ENCODE results near the gene QRICH1.

QRICH1 gene, protein sequence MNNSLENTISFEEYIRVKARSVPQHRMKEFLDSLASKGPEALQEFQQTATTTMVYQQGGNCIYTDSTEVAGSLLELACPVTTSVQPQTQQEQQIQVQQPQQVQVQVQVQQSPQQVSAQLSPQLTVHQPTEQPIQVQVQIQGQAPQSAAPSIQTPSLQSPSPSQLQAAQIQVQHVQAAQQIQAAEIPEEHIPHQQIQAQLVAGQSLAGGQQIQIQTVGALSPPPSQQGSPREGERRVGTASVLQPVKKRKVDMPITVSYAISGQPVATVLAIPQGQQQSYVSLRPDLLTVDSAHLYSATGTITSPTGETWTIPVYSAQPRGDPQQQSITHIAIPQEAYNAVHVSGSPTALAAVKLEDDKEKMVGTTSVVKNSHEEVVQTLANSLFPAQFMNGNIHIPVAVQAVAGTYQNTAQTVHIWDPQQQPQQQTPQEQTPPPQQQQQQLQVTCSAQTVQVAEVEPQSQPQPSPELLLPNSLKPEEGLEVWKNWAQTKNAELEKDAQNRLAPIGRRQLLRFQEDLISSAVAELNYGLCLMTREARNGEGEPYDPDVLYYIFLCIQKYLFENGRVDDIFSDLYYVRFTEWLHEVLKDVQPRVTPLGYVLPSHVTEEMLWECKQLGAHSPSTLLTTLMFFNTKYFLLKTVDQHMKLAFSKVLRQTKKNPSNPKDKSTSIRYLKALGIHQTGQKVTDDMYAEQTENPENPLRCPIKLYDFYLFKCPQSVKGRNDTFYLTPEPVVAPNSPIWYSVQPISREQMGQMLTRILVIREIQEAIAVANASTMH

DNA sequence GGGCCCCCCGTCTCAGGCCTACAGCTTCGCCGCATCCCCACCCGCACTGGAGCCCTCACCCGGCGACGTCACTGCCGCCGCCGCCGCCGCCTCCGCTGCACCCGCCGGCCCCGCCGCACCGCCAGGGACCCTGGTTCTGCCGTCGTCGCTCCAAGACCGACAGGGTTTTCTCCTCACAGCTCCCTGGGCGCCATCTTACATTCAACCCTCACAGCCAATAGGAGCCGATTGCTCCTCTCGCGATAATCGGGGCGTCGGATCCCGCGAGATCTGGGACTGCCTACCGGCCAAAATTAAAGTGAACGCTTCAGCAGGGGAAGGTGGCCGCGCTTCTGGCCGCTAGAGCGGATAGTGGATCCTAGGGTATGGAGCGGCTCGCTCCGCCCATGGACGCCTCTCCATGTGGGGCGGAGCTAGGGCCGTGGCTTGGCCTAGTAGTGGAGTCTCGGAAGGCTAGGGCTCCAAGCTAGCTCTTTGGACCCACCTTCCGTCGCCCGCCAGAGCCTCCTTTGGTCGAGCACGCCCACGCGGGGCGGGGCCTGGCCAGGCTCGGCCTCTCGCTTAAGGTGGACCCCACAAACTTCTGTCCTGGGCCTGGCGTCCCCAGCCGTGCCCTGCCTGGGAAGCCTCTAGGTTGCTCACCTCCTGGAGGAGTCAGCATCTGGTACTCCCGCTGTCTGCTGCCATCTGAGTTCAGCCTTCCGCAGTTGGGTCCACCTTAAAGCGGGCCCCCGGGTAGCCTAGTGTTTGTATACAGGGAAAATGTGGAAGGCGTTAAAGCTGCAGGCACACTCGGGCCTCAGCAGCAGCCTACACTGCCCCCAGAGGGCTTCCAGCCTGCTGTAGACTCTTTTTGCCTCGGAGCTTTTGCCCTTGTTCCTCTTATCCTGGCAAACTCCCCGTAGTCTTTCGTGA is at the start of gene QRICH1:
Gene QRICH1 (minus strand): TSS at position 219 of the 915 bp plus-strand sequence. CDS start 17,054 bp downstream, outside the sequence.
- FAIRE-seq, result peak; percentile 96
- DNase-seq (ENCODE audit: extremely low spot score, insufficient read length, low read depth), result peak; percentile 79

DNA sequence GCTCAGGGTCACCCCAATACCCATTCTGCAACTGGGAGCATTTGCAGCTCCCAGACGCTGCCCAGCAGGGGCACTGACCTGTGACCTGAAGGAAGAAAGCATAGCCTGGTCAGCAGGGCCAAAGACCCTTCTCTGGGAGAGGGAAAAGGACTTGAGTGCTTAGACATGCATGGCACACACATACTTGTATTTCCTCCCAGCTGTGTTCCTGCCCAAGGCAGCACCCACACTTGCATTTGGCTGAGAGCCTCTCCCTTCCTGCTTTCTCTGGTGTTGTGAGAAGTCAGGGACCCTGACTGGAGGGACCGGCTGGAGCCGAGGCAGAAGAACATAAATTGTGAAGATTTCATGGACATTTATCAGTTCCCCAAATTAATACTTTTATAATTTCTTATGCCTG is 46.2 kb upstream of the QRICH1 start:
- FAIRE-seq (no peak), DNase-seq (ENCODE audit: extremely low spot score, insufficient read length, low read depth) (no peak)

GRCh38 chr3:49135499-49135898 is 41.6 kb upstream of the QRICH1 start:
- FAIRE-seq, result no peak
- DNase-seq (ENCODE audit: extremely low spot score, insufficient read length, low read depth), result no peak

DNA sequence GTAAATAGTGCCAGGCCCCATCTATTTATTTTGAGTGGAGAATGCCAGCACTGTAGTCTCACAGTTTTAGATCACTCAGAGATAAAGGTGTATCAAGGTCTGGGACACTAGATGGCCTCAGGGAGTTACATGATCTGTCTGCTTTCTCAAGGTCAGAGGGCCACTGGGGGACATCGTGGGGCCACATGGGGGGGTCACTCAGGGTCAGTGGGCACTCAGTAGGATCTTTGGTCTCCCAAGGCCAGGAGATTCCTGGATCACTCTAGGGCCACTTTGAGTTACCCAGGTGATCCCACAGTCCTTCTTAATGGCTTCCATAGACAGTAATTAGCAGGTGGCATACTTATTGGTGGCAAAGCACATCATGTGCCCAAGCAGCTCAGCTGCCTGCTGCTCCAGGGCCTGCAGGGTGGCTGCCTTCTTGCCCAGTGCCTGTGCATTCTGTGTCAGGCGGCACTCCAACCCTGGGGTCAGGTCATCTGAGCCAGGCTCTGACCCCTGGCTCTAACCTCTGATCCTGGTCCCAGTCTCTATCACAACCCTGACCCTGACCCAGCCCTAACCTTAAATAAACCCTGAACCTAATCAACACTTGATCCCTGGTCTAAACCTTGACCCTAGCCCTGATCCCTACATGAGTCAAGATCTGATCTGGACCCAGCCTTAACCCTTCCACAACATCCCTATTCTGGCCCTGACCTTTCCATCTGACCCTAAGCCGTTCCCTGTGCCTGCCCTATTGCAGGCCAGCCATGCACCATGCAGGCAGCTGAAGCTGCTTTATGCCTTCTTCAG is 40.8 kb upstream of the QRICH1 start:
- FAIRE-seq, result no peak
- no peak for DNase-seq (ENCODE audit: extremely low spot score, insufficient read length, low read depth)

- FAIRE-seq (no peak), DNase-seq (ENCODE audit: extremely low spot score, insufficient read length, low read depth) (no peak)
These were observed 39.5 kb upstream of the QRICH1 start for GRCh38 chr3:49133226-49133951.

GRCh38 chr3:49132437-49133225 is 38.8 kb upstream of the QRICH1 start, which contains the start of gene LAMB2:
Gene LAMB2 (minus strand): TSS chr3:49133050. CDS start chr3:49132867, 183 bp downstream.
- DNase-seq (ENCODE audit: extremely low spot score, insufficient read length, low read depth), result no peak
- FAIRE-seq, result no peak

DNA sequence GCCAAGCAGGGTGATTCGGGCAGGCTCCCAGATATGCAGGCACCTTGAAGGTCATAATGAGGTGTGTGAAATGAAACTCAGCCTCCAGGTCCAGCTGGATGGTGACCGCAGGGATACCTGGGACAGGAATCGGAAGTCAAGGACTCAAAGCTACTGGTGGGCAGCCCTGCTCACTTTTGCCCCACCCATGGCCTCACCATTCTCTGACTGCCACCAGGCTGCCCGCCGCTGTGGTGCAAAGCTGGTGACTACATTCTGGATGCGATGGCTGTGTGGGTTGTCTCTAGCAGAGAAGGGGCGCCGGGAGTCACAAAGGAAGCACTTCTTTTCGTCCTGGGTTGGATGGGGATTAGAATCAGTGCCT is 38.2 kb upstream of the QRICH1 start:
- DNase-seq (ENCODE audit: extremely low spot score, insufficient read length, low read depth) (no peak), FAIRE-seq (no peak)

DNA sequence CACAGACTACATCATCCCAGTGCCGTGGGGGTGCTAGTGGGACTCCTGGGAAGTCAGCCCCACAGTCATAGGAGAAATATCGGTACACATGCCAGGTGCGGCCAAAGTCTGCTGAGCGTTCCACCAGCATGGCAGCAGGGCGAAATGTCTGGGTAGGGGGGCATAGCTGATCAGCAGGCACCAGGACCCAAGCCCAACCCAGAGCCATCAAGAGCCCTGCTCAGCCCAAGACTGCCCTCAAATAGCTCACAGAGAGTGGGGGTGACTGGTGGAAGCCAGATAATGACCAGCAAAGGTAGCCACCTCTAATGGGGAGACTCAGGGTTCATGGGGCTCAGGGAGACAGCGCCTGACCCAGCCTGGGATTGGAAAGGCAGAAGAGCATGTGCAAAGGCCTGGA is 37.7 kb upstream of the QRICH1 start:
- no peak for DNase-seq (ENCODE audit: extremely low spot score, insufficient read length, low read depth)
- no peak for FAIRE-seq

DNA sequence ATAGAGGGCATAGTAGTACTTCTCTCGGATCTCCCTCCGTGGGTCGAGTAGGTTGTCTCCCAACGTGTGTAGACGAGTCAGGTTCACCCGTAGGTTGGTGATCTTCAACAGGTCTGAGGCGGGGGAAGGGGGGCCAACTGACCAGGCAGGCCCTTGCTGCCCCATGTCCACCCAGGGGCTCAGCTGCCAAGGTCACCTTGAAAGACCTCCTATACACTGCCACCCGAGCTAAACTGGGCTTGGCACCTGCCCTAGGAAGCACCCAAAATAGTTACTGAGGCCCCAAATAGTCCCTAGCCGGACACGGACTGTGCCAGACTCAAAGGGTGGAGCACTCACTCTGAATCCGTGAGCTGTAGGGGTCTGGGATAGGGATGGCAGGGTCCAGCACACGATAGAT is 37.2 kb upstream of the QRICH1 start:
- DNase-seq (ENCODE audit: extremely low spot score, insufficient read length, low read depth) (no peak), FAIRE-seq (no peak)

- FAIRE-seq (no peak), DNase-seq (ENCODE audit: extremely low spot score, insufficient read length, low read depth) (no peak)
These were observed 31.3 kb upstream of the QRICH1 start for GRCh38 chr3:49124991-49125670.

GRCh38 chr3:49124203-49124602 is 30.3 kb upstream of the QRICH1 start:
- FAIRE-seq, result no peak
- DNase-seq (ENCODE audit: extremely low spot score, insufficient read length, low read depth), result no peak

GRCh38 chr3:49123687-49124086 is 29.8 kb upstream of the QRICH1 start:
- no peak for FAIRE-seq
- DNase-seq (ENCODE audit: extremely low spot score, insufficient read length, low read depth), result no peak

DNA sequence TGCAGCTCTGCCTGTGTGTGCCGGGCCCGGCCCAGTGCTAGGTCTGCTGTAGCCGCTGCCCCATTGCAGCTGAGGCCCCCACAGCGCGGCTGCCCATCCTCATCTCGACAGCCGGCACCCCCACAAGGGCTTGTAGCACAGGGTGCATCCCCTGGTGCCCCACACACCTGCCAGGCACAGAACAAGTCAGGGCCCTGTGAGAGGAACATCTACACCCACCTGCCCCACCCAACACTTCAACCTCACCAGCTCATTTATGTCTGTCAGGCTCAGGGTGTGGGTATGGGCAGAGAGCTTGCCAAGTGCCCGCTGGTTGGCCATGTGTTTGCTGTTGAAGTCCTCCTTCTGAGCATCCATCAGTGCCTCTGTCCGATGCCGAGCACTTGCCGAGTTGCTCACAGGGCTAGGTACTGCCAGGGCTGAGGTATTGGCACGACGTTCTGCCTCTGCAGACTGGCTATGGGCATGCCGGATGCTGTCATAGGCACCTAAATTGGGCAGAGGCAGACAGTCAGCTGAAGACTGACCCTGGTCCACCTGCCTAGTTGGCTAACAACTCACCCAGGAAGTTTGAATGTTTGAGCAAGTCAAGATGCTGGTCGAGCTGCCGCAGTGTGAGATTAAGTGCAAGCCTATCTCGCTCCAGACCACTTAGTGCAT is 29.1 kb upstream of the QRICH1 start:
- no peak for DNase-seq (ENCODE audit: extremely low spot score, insufficient read length, low read depth)
- no peak for FAIRE-seq

DNA sequence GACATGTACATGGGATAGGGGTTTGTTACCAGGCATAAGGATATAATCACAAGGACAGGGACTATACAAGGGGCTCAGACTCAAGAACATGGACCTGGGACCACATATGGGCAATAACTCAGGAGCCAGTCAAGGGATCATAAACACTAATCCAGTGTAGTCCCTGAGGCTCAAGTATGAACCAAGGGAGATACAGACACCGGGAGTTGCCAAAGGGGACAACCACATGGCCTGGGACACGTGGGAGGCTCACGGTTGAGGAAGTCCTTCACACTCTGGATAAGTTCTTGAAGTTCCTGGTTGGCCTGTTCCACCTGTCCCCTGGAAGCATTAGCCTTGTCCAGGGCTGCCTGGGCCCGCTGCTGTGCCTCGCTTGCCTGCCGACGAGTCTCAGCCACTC is 28.6 kb upstream of the QRICH1 start:
- DNase-seq (ENCODE audit: extremely low spot score, insufficient read length, low read depth) (no peak), FAIRE-seq (no peak)

DNA sequence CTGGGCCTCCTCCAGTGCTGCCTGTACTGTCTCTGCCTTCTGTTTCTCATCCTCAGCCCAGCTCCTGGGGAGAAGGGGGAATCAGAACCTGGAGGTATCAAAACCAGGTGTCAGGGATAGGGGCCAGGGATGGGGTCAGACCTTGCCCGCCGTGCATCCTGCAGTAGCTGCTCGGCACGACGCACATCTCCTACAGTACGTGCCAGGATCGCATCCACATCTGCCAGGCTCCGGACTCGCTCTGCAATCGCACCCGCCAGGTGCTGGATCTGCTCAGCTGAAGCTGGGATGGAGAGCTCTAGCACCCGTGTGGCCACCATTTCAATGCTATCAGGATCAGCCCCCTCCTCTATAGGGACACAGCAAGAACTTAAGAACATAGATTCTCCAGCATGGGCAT is 28.2 kb upstream of the QRICH1 start:
- FAIRE-seq (no peak), DNase-seq (ENCODE audit: extremely low spot score, insufficient read length, low read depth) (no peak)

DNA sequence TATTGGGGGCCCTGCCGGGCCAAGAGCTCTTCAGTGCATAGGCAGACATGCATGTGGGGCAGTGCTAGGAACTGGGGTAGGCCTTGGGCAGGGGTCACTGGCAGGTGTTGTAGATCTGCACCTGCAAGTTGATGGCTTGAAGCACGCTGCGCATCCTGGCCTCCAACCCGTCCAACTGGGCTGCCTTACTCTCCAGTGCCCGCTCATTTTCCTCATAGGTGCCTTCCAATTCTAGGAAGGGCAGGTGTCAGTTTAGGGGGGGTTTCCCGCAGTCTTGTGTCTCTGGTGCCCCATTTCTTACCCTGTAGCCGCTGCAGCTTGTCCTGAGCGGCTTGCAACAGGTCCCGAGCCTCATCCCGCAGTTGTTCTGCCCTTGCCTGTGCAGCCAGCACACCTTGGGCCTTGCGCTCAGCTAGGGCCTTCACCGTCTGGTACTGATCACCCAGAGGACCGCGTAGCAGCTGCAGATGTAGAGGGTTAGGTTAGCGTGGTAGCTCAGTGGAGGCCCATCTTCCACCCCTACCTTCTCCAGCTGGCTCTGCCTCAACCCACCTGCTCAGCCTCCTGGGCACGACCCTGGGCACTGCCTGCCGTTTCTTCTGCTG is 27.4 kb upstream of the QRICH1 start:
- DNase-seq (ENCODE audit: extremely low spot score, insufficient read length, low read depth) (no peak), FAIRE-seq (no peak)

All from GM18507 (cell line).